ENCODE data around the gene FASTK.

DNA sequence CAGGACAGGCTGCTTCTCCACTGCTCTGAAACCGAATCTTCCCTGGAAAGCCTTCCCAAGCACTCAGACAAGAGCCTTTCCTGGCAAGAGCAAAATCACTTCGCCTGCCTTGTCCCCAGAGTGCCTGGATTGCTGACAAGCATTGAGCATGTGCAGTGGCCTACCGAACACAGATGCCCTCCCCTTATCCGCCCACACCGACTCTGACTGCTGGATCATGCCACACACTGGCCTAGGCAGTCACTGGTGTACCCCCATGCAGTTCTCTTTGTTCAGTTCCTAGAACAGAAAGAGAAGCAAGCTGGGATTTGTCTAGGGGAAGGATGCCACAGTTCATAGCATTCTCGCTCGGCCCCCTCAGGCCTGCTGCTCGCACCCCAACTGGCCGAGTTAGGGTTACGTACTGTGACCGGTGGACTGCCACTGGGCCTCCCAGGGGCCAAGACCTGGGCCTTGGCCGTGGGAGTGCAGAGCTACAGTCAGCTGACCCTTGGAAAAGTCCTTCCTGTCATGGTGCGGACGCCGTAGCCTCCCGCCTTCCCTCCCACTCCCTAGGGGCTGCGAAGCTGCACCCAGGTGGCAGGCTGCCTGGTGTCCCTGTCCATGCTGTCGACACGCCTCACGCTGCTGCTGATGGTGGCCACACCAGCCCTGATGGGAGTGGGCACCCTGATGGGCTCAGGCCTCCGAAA, 45.4 kb downstream of the FASTK start:
- TF ChIP-seq, protein P1, sequence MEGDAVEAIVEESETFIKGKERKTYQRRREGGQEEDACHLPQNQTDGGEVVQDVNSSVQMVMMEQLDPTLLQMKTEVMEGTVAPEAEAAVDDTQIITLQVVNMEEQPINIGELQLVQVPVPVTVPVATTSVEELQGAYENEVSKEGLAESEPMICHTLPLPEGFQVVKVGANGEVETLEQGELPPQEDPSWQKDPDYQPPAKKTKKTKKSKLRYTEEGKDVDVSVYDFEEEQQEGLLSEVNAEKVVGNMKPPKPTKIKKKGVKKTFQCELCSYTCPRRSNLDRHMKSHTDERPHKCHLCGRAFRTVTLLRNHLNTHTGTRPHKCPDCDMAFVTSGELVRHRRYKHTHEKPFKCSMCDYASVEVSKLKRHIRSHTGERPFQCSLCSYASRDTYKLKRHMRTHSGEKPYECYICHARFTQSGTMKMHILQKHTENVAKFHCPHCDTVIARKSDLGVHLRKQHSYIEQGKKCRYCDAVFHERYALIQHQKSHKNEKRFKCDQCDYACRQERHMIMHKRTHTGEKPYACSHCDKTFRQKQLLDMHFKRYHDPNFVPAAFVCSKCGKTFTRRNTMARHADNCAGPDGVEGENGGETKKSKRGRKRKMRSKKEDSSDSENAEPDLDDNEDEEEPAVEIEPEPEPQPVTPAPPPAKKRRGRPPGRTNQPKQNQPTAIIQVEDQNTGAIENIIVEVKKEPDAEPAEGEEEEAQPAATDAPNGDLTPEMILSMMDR (IDR thresholded peaks at IDR 0.05; ENCODE audit: extremely low read depth in 1 of 2, insufficient read depth in 1 of 2, low read depth in 1 of 2, low read length in 2 of 2), result no peak
- TF ChIP-seq GATA2 (IDR thresholded peaks at IDR 0.05; ENCODE audit: insufficient read depth, insufficient read length, low read depth, low read length) (no peak), POLR2AphosphoS5 (IDR thresholded peaks at IDR 0.05; ENCODE audit: insufficient read depth, low read depth, low read length) (no peak), POLR2A (IDR thresholded peaks at IDR 0.05; ENCODE audit: low read depth, low read length) (no peak), MYC (IDR thresholded peaks at IDR 0.05; ENCODE audit: low read depth, low read length) (no peak)
- TF ChIP-seq, protein P2, sequence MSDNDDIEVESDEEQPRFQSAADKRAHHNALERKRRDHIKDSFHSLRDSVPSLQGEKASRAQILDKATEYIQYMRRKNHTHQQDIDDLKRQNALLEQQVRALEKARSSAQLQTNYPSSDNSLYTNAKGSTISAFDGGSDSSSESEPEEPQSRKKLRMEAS (IDR thresholded peaks at IDR 0.05; ENCODE audit: insufficient read depth, insufficient read length), result no peak
